K562 (cell line): ENCODE data around the gene NAV2. TPM values are rescaled to one million over a fixed set of nuclear protein-coding genes. Genes with fewer than 3 reads are reported as not detected.

Source experiments
- ESRRB ChIP-seq: fragments of 250-450 bp; sonication (Bioruptor Pico); IDR thresholded peaks from 2 replicates; pipeline ENCODE4 v1.5.0; 2020; ENCODE audit warnings: mild to moderate bottlenecking, moderate library complexity, borderline replicate concordance
- HMG20B ChIP-seq: fragments of 250-450 bp; sonication (Bioruptor Pico); IDR thresholded peaks from 2 replicates; pipeline ENCODE4 v1.5.0; 2021; ENCODE audit warnings: mild to moderate bottlenecking
- LCOR ChIP-seq: sonication (generic); formaldehyde crosslinking; IDR thresholded peaks from 2 replicates; pipeline ENCODE4 v1.8.0; 2022; ENCODE audit warnings: mild to moderate bottlenecking, missing genetic modification reagents
- MCM3 ChIP-seq: fragments of 450-650 bp; IDR thresholded peaks from 2 replicates; pipeline ENCODE4 v1.6.1; 2016
- MEIS2 ChIP-seq: fragments of 450-650 bp; IDR thresholded peaks from 2 replicates; pipeline ENCODE4 v1.6.1; 2014; ENCODE audit warnings: mild to moderate bottlenecking; ENCODE audit not compliant: partially characterized antibody
- PHF21A ChIP-seq: fragments of 450-650 bp; IDR thresholded peaks from 2 replicates; pipeline ENCODE4 v1.6.1; 2017; ENCODE audit warnings: low read depth, borderline replicate concordance
- POLR2AphosphoS2 ChIP-seq: IDR thresholded peaks from 2 replicates; pipeline ENCODE4 v1.6.1; 2012; ENCODE audit warnings: low read length, improper control_type of control experiment
- SRF ChIP-seq, 2 experiments: fragments of 250-450, 450-650 bp in 1 of 2; sonication (Bioruptor Pico) in 1 of 2; sonication (generic) in 1 of 2; formaldehyde crosslinking; IDR thresholded peaks; 2 replicates each; pipeline versions ENCODE4 v1.5.0 to v1.5.1; 2020 to 2022; ENCODE audit warnings: mild to moderate bottlenecking in 1 of 2, missing genetic modification reagents in 1 of 2
- ZFX ChIP-seq: sonication (generic); formaldehyde crosslinking; IDR thresholded peaks from 2 replicates; pipeline ENCODE4 v1.8.0; 2022; ENCODE audit warnings: mild to moderate bottlenecking, missing genetic modification reagents, moderate library complexity
- ZNF311 ChIP-seq: fragments of 250-450 bp; sonication (Bioruptor Pico); IDR thresholded peaks from 2 replicates; pipeline ENCODE4 v1.4.0; 2020; ENCODE audit warnings: mild to moderate bottlenecking, moderate library complexity
- ZNF75A ChIP-seq: fragments of 450-650 bp; formaldehyde crosslinking; IDR thresholded peaks from 2 replicates; pipeline ENCODE4 v1.4.0; 2020; ENCODE audit warnings: mild to moderate bottlenecking
- polyA plus RNA-seq, 8 experiments: library from polyadenylated mRNA; depleted of rRNA in 4 of 8; stranded (reverse) in 5 of 8; unstranded in 3 of 8; fragments of >200 nt; fragmentation: Nextera tagmentation in 2 of 8; fragmentation: Illumina TruSeq in 1 of 8; extraction: Ambion mirVana in 2 of 8; extraction: Trizol in 1 of 8; gene quantifications; 2 replicates each; pipeline versions ENCODE4 v1.2.1 to v1.2.3, GENCODE V29; 2011 to 2014; ENCODE audit warnings: inconsistent platforms in 1 of 8, missing spikeins in 1 of 8
- total RNA-seq, 7 experiments: library from RNA; depleted of rRNA in 6 of 7; stranded (reverse); fragments of >200 nt in 6 of 7; fragmentation: Illumina TruSeq in 2 of 7; extraction: Trizol in 2 of 7; gene quantifications; 2 replicates each; pipeline versions ENCODE4 v1.2.1 to v1.2.3, GENCODE V29; 2011 to 2021; ENCODE audit warnings: low replicate concordance in 1 of 7
- TF ChIP-seq, protein P1 (sequence below), 2 experiments: fragments of 450-650 bp; IDR thresholded peaks; 2 replicates each; pipeline ENCODE4 v1.6.1; 2016; ENCODE audit warnings: mild to moderate bottlenecking in 2 of 2, borderline replicate concordance in 1 of 2, low read depth in 1 of 2, moderate library complexity in 1 of 2
- TF ChIP-seq, protein P2 (sequence below): fragments of 200-800 bp; sonication (Bioruptor generic); IDR thresholded peaks from 2 replicates; pipeline ENCODE4 v1.6.1; 2016; ENCODE audit warnings: missing genetic modification characterization, missing compliant biosample characterization
- TF ChIP-seq, protein P3 (sequence below): sonication (generic); IDR thresholded peaks from 2 replicates; pipeline ENCODE4 v1.6.1; 2016

The NAV2 gene
- total and polyA plus RNA-seq, 9 of the 15 experiments (the other 6 are each of a cell fraction or from before 2014, with no cell fraction given), result 0.03 to 0.35 (median 0.05) TPM

DNA sequence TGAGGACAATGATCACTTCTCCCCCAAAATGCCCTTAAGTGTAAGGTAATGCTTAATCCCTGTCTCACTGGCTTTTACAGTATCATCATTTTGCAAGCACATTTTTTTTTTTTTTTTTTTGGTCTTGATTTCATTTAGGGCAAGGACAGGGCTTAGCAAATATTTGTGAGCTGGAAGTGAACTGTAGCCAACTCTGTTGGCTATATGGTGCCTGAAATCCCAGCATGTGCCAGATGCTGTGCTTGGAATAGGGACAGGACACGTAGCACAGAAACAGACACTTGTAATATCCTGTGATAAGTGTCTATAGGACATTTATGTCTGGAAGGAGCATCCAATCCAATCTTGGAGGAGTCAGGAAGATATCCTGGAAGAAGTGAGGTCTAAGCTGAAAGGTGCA, 198.3 kb downstream of the NAV2 start (continued):
- TF ChIP-seq, protein P1, sequence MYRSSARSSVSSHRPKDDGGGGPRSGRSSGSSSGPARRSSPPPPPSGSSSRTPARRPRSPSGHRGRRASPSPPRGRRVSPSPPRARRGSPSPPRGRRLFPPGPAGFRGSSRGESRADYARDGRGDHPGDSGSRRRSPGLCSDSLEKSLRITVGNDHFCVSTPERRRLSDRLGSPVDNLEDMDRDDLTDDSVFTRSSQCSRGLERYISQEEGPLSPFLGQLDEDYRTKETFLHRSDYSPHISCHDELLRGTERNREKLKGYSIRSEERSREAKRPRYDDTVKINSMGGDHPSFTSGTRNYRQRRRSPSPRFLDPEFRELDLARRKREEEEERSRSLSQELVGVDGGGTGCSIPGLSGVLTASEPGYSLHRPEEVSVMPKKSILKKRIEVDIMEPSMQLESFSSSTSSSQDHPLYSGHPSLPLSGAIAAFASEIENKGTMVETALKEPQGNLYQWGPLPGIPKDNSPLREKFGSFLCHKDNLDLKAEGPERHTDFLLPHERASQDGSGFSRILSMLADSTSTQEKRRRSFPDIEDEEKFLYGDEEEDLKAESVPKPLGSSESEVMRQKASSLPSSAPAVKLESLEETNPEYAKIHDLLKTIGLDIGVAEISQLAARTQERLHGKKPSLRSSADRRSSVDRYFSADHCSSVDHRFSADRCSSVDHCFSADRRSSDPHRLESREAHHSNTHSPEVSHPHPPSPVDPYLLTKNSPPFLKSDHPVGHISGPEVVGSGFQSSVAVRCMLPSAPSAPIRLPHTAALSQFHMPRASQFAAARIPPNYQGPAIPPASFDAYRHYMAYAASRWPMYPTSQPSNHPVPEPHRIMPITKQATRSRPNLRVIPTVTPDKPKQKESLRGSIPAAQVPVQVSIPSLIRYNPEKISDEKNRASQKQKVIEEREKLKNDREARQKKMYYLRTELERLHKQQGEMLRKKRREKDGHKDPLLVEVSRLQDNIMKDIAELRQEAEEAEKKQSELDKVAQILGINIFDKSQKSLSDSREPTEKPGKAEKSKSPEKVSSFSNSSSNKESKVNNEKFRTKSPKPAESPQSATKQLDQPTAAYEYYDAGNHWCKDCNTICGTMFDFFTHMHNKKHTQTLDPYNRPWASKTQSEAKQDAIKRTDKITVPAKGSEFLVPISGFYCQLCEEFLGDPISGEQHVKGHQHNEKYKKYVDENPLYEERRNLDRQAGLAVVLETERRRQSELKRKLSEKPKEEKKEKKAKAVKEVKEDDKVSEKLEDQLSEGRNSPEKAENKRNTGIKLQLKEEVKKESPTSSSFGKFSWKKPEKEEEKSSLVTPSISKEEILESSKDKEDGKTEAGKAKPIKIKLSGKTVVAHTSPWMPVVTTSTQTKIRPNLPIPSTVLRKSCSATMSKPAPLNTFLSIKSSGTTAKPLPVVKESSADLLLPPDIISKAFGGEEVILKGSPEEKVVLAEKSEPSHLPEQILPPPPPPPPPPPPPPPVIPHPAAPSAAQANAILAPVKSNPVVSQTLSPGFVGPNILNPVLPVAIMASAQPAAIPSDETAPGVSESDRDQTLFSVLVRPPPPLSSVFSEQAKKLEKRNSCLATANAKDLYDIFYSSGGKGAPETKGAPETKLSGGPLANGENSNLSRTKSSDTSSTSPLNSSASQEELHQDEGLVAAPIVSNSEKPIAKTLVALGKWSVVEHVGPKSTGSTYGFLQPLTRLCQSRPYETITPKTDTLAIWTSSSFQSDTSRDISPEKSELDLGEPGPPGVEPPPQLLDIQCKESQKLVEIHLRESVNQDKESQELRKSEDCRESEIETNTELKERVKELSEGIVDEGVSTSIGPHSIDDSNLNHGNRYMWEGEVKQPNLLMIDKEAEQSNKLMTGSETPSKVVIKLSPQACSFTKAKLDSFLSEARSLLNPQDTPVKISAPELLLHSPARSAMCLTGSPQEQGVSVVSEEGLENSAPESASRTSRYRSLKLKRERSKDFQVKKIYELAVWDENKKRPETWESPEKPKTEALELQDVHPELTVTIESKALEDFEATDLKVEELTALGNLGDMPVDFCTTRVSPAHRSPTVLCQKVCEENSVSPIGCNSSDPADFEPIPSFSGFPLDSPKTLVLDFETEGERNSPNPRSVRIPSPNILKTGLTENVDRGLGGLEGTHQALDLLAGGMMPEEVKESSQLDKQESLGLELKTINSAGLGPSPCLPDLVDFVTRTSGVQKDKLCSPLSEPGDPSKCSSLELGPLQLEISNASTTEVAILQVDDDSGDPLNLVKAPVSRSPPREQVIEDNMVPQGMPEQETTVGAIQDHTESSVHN (IDR thresholded peaks at IDR 0.05; ENCODE audit: borderline replicate concordance in 1 of 2, low read depth in 1 of 2), result no peak
- TF ChIP-seq ZNF75A (CRISPR knock-in tag), result no peak
- no peak for TF ChIP-seq SRF (CRISPR knock-in tag; IDR thresholded peaks at IDR 0.05)
- no peak for TF ChIP-seq LCOR (CRISPR knock-in tag)
- no peak for TF ChIP-seq HMG20B (CRISPR knock-in tag)
- no peak for TF ChIP-seq ZNF311
- TF ChIP-seq, protein P2, sequence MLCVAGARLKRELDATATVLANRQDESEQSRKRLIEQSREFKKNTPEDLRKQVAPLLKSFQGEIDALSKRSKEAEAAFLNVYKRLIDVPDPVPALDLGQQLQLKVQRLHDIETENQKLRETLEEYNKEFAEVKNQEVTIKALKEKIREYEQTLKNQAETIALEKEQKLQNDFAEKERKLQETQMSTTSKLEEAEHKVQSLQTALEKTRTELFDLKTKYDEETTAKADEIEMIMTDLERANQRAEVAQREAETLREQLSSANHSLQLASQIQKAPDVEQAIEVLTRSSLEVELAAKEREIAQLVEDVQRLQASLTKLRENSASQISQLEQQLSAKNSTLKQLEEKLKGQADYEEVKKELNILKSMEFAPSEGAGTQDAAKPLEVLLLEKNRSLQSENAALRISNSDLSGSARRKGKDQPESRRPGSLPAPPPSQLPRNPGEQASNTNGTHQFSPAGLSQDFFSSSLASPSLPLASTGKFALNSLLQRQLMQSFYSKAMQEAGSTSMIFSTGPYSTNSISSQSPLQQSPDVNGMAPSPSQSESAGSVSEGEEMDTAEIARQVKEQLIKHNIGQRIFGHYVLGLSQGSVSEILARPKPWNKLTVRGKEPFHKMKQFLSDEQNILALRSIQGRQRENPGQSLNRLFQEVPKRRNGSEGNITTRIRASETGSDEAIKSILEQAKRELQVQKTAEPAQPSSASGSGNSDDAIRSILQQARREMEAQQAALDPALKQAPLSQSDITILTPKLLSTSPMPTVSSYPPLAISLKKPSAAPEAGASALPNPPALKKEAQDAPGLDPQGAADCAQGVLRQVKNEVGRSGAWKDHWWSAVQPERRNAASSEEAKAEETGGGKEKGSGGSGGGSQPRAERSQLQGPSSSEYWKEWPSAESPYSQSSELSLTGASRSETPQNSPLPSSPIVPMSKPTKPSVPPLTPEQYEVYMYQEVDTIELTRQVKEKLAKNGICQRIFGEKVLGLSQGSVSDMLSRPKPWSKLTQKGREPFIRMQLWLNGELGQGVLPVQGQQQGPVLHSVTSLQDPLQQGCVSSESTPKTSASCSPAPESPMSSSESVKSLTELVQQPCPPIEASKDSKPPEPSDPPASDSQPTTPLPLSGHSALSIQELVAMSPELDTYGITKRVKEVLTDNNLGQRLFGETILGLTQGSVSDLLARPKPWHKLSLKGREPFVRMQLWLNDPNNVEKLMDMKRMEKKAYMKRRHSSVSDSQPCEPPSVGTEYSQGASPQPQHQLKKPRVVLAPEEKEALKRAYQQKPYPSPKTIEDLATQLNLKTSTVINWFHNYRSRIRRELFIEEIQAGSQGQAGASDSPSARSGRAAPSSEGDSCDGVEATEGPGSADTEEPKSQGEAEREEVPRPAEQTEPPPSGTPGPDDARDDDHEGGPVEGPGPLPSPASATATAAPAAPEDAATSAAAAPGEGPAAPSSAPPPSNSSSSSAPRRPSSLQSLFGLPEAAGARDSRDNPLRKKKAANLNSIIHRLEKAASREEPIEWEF, result no peak
- TF ChIP-seq MEIS2, result no peak
- TF ChIP-seq POLR2AphosphoS2, result no peak
- TF ChIP-seq PHF21A, result no peak
- no peak for TF ChIP-seq ZFX (CRISPR knock-in tag)
- TF ChIP-seq, protein P3, sequence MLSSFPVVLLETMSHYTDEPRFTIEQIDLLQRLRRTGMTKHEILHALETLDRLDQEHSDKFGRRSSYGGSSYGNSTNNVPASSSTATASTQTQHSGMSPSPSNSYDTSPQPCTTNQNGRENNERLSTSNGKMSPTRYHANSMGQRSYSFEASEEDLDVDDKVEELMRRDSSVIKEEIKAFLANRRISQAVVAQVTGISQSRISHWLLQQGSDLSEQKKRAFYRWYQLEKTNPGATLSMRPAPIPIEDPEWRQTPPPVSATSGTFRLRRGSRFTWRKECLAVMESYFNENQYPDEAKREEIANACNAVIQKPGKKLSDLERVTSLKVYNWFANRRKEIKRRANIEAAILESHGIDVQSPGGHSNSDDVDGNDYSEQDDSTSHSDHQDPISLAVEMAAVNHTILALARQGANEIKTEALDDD, result no peak
- TF ChIP-seq MCM3, result no peak
- TF ChIP-seq ESRRB (CRISPR knock-in tag), result no peak
